HG03432 (cell line): ENCODE data around the gene YPEL4.
A peak's percentile ranks its signal among the peaks of the same experiment; 100 is the strongest.
"Not testable (repeated sequence)": the region's sequence is repeated elsewhere in the genome, so short reads cannot be mapped to it uniquely, and the experiment has no call there.

ENCODE experiments used
- ATAC-seq: cut with Tn5 transposase; IDR thresholded peaks from one replicate; pipeline ENCODE4 v1.9.1; 2021; ENCODE audit warnings: mild to moderate bottlenecking, moderate library complexity; ENCODE audit not compliant: unreplicated experiment

YPEL4 gene, protein sequence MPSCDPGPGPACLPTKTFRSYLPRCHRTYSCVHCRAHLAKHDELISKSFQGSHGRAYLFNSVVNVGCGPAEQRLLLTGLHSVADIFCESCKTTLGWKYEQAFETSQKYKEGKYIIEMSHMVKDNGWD

DNA sequence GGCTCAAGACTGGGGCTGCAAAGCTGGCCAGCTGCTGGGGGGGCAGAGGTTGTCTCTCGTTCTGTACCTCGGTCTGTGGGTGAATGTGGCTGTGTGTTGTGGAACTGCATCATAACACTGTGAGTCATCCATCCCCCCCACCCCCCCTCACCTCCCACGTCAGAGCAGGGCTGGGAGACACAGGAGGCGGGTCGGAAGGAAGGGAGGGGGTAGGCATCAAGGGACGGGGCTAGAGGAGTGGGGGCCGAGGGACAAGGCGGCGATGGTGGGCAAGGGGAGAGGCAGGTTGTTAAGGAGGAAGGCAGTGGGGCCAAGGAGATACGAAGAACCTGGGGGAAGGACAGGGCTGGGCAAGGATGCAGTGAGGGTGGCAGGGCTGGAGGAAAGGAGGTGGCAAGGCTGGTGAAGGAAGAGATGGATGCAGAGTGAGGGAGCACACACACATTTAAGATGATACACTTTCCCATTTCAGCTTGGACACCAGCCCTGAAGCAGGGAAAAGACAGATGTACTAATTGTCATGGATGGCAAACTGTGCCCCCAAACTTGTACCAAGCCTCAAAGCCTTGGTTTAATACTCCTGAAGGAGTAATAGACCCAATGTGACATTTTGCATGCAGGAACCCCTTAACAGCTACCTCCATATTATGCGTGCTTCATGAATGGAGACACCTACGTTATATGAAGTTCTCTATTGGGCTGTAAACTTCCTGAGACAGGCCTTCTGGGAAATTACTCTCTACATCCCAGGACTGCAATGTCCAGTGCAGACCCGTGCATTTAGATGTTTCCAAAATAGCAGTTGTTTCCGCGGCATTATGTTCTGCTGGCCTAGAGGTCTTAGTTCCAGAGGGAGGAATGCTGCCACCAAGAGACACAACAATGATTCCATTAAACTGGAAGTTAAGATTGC is at the start of gene YPEL4:
YPEL4 (minus strand) TSS at position 87 of the 913 bp plus-strand sequence. CDS start 2,805 bp downstream, outside the sequence.
- ATAC-seq: peak; percentile 34

DNA sequence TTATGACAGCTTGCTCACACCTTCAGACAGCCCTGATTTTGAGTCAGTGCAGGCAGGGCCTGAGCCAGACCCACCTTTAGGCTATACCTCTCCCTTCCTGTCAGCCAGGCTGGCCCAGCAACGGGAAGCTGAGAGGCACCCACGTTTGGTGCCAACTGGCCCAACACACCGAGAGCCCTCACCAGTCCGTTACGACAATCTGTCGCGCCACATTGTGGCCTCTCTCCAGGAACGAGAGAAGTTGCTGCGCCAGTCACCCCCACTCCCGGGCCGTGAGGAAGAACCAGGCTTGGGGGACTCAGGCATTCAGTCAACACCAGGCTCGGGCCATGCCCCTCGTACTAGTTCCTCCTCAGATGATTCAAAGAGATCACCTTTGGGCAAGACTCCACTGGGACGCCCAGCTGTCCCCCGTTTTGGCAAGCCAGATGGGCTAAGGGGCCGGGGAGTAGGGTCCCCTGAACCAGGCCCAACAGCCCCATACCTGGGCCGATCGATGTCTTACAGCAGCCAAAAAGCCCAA is 49.2 kb upstream of the YPEL4 start:
- no peak for ATAC-seq

- ATAC-seq: not testable (repeated sequence)
These were observed 40.8 kb upstream of the YPEL4 start for GRCh38 chr11:57690474-57690873.

DNA sequence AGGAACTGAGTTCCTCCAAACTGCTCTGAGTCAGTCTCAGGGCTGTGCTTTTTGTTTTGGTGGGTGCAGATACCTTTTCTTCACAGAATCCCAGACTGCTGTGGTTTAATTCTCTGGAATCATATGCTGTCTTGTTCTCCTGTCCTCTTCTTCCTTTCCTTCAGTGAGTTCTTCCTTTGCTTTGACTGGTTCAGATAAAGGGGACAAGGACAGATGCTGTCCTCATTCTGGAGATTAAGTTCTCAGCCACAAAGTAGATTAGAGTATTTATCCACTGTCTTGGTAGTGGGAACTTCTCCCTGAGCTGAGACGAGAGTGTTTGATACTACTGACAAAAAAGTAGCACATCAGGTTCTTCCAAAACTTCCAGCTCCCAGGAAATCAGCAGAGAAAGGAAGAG is 31.5 kb upstream of the YPEL4 start:
- no peak for ATAC-seq

DNA sequence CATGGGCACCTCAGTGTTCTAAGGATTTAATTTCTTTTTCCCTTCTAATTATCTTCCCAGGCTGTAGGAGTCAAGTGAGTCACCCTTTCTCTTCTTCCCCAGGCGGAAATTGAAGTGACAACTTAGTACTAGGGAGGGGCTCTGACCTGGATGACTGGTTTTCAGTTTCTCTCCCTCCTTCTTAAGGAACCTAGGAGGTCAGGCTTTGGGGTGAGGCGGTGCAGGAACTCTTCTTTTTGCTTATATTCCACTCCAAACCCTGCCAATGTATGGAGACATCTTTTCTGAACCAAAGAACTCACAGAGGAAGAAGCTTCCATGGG is 30.8 kb upstream of the YPEL4 start:
- no peak for ATAC-seq

- ATAC-seq: no peak
These were observed 29.7 kb upstream of the YPEL4 start for GRCh38 chr11:57679396-57679795.

GRCh38 chr11:57675176-57675941 is 25.6 kb upstream of the YPEL4 start:
- ATAC-seq: no peak

- no peak for ATAC-seq
These were observed 24.5 kb upstream of the YPEL4 start for GRCh38 chr11:57674251-57674650.

- peak; percentile 10 for ATAC-seq
These were observed 18.7 kb upstream of the YPEL4 start for GRCh38 chr11:57668434-57668782.

GRCh38 chr11:57667736-57668433 is 18.2 kb upstream of the YPEL4 start, which contains the start of gene ZDHHC5:
TSS of gene ZDHHC5 (plus strand) at chr11:57668114. CDS start at chr11:57673091, 4,977 bp downstream.
- ATAC-seq: peak; percentile 87

DNA sequence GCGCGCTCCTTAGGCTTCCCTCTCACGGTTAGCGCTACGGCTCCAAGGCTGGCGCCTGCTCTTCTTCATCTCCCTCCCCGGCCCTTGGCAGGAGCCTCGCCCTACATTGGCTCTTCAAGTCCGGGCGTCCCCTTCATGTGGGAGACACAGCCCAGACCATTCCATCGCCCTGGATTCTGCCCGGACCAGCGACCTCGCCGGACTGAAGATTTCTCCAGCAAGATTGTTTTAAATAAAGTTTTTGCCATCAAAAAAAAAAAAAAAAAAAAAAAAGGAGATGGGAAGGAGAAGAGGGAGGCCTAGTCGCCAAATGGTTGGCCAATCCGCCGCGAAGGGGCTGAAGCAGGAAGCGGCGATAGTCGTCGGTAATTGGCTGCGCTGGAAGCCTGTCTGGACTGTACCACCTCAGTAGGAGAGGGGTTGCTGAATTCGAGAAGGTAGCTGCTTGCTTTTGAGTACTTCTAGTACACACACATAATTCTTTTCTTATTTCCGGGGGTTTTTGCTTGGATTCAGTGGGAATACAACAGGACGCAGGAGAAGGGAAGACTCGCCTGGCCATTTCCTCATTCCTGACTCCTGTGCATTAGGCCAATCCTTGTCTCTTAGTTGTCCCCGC is 17.5 kb upstream of the YPEL4 start:
- ATAC-seq: peak; percentile 70

DNA sequence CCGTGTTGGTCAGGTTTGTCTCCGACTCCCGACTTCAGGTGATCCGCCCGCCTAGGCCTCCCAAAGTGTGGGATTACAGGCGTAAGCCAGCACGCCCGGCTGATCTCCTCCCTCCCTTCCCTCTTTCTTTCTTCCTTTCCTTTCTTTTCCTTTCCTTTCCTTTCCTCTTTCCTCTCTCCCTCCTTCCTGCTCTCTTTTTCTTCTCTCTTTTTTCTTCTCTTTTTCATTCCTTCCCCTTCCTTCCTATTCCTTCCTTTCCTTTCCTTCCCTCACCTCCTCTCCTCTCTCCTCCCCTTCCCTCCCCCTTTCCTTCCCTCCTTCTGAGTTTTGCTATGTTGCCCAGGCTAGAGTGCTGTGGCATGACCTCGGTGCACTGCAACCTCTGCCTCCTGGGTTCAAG is 14.3 kb upstream of the YPEL4 start:
- ATAC-seq: no peak

DNA sequence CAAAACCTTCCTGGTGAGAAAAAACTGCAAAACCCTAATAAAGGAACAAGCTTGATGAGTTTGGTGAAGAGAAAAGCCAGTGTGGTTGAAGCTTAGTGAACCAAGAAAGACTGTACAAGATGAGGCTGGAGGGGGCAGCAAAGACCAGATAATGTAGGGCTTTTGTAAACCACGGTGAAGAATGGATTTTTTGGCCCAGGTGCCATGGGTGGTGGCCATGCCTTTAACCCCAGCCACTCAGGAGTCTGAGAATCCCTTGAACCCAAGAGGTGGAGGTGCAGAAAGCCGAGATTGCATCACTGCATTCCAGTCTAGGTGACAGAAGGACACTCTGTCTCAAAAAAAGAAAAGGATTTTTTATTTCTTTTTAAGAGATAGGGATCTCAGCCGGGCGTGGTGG is 13.2 kb upstream of the YPEL4 start:
- no peak for ATAC-seq

DNA sequence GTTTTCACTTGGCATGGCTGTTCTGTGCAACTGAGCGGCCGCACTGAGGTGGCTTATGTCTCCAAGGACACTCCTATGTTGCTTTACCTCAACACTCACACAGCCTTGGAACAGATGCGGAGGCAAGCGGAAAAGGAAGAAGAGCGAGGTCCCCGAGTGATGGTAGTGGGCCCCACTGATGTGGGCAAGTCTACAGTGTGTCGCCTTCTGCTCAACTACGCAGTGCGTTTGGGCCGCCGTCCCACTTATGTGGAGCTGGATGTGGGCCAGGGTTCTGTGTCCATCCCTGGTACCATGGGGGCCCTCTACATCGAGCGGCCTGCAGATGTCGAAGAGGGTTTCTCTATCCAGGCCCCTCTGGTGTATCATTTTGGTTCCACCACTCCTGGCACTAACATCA is 10.0 kb upstream of the YPEL4 start:
- no peak for ATAC-seq

DNA sequence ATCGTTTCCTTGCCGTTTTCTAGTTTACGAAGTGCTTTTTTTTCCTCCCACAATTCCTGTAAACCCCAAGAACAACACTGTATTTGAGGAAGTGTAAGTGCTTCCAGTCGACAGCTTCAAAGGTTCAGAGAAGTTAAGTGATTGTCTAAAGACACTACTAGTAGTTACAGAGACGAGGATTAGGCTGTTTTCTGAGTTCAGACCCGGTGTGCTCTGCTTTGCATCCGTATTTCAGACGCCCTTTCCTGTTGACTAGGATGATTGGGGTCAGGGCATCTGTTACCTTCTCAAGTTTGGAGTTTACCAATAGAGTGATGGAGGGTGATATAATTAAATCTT is 8.3 kb upstream of the YPEL4 start:
- ATAC-seq: no peak

DNA sequence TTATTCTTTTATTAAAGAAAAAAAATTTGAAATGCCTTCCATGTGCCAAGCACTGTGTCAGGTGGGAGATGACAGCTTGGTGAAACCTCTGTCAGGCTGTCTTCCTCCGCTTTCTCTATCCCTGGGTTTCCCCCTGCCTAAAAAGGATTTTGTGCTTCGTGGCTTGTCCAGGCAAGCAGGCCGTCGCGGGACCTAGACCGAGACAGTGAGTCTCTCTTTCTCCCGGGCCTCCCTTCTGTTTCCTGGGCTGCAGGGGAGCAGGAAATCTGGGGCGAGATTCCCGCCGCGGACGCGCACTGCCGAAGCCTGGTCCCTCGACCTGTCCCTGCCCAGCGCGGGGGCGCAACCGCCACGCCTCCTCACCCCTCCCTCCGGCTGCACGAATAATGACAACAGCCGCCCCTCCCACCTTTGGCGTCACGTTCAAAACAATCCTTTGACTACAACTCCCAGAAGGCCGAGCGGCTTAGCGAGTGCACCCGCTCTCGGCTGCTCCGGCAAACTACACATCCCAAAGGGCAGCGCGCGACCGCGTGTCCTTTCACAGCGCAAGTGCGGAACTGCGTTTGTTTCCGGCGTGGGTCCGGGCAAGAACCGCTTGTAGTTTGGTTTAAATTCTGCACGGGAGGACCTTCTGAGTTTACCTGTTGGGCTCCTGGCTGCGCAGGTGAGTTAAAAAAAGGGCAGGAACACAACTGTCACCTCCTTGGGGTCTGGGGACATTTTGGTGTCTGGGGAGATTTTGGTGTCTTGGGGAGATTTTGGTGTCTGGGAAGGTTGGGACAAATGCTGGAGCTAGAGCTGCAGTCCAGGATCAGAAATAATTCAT is 7.7 kb upstream of the YPEL4 start, which contains the start of gene CLP1:
CLP1 (plus strand) TSS at position 569 of the 829 bp plus-strand sequence. CDS start 1,715 bp downstream, outside the sequence.
- peak; percentile 98 for ATAC-seq

DNA sequence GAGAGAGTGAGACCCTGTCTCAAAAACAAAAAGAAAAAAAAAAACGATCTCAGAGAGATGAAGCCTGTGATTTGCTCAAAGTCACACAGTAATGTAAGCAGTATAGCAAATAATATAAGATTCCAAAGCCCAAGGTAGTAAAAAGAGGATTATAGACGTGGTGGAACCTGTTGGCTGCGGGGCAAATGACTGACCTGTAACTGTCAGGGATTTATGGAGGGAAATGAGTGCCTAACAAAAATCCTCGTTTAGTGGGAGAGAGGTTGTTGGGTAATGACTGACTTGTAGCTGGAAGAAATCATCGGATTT is 7.1 kb upstream of the YPEL4 start:
- no peak for ATAC-seq

DNA sequence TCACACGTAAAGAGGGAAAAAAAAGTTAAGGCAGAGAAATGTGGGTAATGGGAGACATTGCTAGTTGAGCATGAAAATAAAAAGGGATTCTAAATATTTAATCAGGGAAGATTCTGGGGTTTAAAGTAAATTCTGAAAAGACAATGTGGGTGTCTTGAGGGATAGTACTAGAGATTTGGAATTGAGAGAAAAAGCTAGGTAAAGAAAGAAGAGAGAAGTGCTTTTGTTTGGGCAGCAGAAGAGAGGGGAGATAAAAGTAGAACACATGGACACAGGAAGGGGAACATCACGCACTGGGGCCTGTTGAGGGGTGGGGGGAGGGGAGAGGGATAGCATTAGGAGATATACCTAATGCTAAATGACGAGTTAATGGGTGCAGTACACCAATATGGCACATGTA is 3.5 kb upstream of the YPEL4 start:
- ATAC-seq: no peak

DNA sequence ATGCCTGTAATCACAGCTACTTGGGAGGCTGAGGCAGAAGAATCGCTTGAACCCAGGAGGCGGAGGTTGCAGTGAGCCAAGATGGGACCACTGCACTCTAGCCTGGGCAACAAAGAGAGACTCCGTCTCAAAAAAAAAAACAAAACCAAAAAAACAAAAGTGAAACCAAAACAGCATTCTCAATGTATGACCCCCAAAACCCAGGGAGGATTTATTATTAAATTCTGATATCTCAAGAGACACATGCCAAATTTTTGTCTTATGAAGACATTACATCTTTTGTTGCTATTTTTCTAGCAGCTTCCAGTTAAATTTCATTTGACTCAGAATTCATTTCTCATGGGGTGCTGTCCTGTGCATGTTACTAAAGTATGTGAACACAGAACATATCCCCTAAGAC is 3.0 kb upstream of the YPEL4 start:
- no peak for ATAC-seq

DNA sequence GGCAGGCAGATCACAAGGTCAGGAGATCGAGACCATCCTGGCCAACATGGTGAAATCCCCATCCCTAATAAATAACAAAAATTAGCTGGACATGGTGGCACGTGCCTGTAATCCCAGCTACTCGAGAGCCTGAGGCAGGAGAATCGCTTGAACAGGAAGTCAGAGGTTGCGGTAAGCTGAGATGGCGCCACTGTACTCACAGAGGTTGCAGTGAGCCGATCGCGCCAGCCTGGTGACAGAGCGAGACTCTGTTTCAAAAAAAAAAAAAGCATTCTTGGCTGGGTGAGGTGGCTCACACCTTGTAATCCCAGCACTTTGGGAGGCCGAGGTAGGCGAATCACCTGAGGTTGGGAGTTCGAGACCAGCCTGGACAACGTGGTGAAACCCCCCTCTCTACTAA is 2.5 kb upstream of the YPEL4 start:
- not testable (repeated sequence) for ATAC-seq
